DMS 273 (cell line): ENCODE data around the gene PGP.
"Not testable (repeated sequence)": the region's sequence is repeated elsewhere in the genome, so short reads cannot be mapped to it uniquely, and the experiment has no call there.

ENCODE experiments used
- DNase-seq: peaks from one replicate; lab custom pipeline; 2025; ENCODE audit not compliant: unreplicated experiment; lab: John Stamatoyannopoulos, UW

The PGP gene, protein sequence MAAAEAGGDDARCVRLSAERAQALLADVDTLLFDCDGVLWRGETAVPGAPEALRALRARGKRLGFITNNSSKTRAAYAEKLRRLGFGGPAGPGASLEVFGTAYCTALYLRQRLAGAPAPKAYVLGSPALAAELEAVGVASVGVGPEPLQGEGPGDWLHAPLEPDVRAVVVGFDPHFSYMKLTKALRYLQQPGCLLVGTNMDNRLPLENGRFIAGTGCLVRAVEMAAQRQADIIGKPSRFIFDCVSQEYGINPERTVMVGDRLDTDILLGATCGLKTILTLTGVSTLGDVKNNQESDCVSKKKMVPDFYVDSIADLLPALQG

GRCh38 chr16:2214719-2214968, at the start of gene PGP:
PGP (minus strand) TSS chr16:2214840; CDS start chr16:2214777, 63 bp downstream.
- no peak for DNase-seq

GRCh38 chr16:2263026-2263425, 48.4 kb upstream of the PGP start:
- not testable (repeated sequence) for DNase-seq

DNA sequence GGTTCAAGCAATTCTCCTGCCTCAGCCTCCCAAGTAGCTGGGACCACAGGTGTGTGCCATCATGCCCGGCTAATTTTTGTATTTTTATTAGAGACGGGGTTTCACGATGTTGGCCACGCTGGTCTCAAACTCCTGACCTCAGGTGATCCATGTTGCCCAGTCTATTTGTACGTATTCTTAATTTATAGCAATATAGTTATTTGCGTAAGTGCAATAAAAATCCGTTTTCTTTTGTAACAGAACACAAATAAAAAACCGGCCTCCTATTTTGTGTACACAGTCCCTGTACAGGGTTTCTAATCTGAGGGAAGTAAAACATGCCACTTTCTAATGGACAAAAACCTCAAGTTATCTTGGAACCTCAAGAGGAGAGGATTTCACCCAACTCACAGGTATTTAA, 45.6 kb upstream of the PGP start:
- DNase-seq: no peak

GRCh38 chr16:2258530-2258929, 43.9 kb upstream of the PGP start:
- not testable (repeated sequence) for DNase-seq

DNA sequence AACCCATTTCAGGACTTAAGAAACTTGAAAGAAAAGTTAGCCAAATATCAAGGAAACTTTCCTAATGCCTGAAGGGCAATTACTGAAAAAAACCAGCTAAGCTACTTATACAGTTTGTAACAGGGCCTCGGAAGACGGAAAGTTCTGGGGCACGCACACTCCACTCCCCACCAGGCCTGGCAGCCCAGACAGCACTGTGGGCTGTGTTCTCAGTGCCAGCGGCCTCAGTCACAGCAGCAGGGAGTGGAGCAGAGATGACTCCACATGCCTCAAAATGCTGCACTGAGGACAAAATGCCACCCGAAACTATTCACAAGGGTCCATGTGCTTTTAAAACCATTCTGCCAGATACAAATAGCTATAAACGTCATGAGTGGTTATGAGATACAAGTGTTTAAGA, 43.1 kb upstream of the PGP start:
- DNase-seq: no peak

DNA sequence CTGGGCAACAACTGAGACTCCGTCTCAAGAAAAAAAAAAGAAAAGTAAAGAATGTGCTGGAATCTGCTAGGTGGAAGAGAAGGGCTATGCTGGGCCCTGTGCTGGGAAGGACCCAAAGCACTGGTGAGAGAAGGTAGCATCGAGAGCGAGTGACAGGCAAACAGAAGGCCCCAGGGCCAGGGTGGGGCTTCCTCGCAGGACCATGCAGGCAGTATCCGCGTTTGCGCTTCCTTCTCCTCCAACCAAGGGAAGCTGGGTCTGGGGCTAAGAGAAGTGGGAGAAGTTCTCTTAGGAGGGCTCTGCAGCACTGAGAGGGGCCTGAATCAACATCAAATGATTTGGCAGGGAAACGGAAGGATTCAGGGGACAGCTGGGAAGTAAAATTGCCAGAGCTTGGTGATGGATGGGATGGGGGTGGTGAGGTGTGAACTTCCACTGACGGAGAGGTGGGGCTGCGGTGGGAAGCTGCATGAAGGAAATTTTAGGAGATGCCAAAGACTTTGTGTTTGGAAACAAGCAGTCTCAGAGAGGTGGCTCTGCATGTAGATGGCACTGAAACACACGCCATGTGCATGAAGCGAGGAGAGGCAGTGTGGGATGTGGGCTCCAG, 42.0 kb upstream of the PGP start:
- no peak for DNase-seq

GRCh38 chr16:2253293-2253692, 38.7 kb upstream of the PGP start:
- no peak for DNase-seq

GRCh38 chr16:2252806-2253148, 38.1 kb upstream of the PGP start:
- DNase-seq: no peak

- peak; percentile 99 for DNase-seq
Observed at GRCh38 chr16:2251296-2252111, 36.9 kb upstream of the PGP start, which contains the start of gene ECI1. ECI1 (minus strand) TSS chr16:2251587; CDS start chr16:2251566, 21 bp downstream.

DNA sequence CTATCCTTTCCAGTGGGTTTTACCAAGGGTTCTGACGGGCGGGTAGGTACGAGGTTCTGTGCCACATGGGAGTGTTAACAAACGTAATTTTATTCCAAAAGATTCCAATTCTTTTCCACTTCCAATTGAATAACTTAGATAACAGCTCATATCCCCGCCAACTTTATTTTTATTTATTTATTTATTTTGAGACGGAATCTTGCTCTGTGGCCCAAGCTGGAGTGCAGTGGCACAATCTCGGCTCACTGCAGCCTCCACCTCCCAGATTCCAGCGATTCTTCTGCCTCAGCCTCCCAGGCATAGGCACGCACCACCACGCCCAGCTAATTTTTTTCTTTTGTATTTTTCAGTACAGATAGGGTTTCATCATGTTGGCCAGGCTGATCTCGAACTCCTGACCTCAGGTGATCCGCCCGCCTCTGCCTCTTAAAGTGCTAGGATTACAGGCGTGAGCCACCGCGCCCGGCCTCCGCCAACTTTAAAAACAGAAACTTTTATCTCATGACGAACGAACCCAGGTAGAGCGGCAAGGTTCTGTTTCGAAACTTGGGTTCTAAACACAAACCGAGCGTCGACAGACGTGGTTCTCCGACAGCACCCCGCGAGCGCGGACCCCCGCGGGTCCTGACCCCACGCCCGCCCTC, 36.1 kb upstream of the PGP start:
- DNase-seq: peak; percentile 84

DNA sequence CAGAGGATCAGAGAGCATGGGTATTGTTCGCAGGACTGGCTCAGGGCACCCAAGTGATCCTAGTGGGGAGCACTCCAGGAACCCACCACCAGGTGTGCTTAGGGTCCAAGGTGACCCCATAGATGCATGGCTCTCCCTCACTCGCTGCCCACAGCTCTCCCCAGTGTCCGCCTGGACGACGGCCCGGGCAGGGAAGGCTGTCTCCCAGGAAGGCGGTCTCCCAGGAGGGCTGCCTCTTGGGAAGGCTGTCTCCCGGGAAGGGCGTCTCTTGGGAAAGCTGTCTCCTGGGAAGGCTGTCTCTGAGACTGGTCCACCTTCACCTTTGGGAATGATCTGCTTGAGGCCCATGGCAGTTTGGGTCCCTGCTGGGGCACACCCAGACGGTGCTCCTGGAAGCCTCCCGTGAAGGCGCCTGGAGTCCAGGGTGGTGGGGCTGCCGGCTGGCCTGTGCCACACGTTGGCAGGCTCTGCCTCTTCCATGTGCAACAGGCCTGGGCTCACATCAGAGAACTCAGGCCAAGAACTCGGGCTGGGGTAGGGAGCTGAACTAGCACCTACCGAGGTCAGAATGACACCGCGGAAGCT, 31.8 kb upstream of the PGP start:
- DNase-seq: no peak

DNA sequence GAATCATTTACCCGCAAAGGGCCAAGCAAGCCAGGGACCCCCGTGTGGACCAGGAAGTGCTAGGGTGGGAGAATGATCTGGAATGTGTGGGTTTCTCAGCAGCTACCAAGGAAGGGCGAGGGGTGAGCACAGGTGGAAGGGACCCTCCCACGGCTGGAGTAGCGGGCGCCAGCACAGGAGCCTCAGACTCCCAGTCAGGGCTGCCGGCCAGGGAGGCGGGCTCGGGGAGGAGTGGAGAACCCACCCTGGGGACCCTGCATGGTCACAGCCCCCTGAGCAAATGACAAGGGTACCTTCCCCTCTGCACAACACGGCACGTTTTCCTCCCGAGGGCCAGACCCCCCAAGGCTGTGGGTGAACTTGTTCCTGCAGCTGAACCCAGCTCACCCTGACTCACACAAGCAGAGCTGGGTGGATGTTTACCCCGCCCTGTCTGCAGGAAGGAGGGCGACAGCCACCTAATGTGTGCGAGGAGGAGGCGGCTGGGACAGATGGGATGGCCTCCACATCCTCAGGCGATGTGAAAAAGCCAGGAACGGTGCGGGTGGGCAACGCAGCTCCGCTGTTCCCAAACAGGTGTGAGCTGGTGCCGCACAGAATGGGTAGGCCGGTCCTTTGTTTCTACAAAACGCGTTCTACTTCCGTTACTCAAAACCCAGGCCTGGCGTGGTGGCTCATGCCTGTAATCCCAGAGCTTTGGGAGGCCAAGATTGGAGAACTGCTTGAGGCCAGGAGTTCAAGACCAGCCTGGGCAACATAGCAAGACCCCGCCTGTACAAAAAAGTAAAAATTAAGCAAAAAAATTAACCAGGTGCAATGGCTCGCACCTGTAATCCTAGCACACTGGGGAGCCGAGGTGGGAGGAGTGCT, 30.5 kb upstream of the PGP start:
- no peak for DNase-seq

GRCh38 chr16:2244301-2244700, 29.7 kb upstream of the PGP start:
- peak; percentile 44 for DNase-seq

DNA sequence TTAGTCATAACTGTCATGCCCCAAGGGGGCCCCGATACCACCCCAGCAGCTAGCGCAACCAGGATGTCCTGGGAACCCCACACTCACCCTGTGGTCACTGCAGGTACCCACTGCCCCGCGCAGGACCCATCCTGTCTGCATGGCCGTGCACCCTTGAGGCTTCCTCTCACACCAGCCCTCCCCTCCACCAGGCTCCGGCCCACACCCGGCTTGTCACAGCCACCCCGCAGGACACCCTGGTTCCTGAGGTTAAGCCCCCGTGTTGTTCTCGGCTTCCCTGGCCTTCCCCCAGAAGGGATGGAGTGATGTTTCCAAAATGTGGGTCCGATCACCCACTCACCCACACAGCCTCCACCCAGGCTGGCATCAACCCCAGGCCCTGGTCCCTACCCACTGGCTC, 29.1 kb upstream of the PGP start:
- no peak for DNase-seq

DNA sequence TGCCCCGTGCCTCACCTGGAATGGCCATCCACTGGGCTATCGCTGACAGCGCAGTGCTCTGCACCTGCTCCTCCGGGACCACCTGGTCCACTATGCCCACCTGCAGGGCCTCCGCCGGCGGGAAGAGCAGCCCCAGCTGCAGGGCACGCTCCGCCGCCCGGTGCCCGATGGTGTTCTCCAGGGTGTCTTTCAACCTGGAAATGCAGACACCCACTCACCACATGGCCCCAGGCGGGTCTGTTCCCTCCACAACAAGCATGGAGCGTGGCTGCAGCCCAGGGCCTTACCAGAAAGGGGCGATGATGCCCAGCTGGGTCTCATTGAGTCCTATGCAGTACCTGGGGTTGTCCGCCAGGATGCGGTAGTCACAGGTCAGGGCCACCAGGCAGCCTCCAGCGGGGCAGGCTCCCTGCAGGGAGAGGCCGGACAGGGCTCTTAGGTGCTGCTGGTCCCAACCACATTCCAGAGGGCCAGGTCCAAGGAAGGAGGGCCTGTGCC, 28.4 kb upstream of the PGP start:
- DNase-seq: peak; percentile 44

- no peak for DNase-seq
Observed at GRCh38 chr16:2242598-2242997, 28.0 kb upstream of the PGP start.

GRCh38 chr16:2240331-2240730, 25.7 kb upstream of the PGP start:
- DNase-seq: not testable (repeated sequence)

- DNase-seq: peak; percentile 70
Observed at GRCh38 chr16:2238838-2239675, 24.4 kb upstream of the PGP start.

GRCh38 chr16:2238150-2238837, 23.7 kb upstream of the PGP start:
- peak; percentile 62 for DNase-seq
